Glomerular endothelial cell (primary cell): Measurements from ENCODE around the gene CLDN11. TPM values are rescaled to one million over a fixed set of nuclear protein-coding genes. Genes with fewer than 3 reads are reported as not detected.

Experiments used
- DNase-seq: peaks from one replicate; pipeline ENCODE4 v3.0.0-alpha.2; 2011; ENCODE audit warnings: low read depth, low spot score; ENCODE audit errors: extremely low read depth
- total RNA-seq: library from RNA; depleted of rRNA; stranded (reverse); fragments of >200 nt; gene quantifications from 2 replicates; pipeline ENCODE4 v1.2.3, GENCODE V29; 2015

Gene CLDN11
- total RNA-seq, 1 donor from 2014 or later = 111 TPM

DNA sequence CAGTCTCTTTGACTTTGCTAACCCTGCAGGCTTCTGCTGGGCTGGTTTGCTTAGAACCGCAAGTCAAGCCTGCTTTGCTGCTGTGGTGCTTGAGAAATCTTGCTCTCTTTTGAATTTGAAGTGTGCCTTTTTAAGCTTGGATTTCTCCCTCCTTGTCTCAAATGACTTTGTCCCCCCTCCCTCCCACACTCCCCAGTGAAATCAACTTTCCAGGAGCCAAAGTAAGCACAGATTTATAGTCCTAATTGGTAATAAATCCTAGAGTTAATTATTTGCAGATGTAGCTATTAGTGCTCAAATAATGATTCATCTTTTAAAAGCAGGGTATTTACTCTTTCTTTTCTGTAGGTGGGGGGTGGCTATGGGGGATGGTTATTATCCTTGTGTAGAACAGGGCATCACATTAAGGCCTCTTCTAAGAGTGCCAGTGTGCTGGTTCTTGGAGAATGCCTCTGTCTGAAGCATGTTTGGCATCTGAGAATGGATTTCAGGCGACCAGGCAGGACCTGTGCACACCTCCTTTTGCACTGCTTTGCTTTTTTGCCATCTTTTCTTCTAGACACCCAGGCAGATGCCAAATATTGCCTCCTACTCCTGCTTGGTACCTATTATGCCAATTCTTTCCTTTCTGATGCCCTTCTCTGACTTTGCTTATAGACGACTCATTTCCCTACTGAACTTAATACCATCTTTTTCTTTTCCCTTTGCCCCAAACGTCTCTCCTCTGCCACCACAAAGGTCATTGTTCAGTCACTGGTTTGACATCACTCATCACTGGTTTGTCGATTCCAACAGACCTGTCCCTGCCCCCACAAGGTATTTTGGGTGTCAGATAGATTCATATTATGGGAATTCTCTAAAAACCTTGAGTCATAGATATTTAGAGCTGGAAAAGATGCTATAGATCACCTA lies 50.7 kb downstream of the CLDN11 start:
- no peak for DNase-seq

DNA sequence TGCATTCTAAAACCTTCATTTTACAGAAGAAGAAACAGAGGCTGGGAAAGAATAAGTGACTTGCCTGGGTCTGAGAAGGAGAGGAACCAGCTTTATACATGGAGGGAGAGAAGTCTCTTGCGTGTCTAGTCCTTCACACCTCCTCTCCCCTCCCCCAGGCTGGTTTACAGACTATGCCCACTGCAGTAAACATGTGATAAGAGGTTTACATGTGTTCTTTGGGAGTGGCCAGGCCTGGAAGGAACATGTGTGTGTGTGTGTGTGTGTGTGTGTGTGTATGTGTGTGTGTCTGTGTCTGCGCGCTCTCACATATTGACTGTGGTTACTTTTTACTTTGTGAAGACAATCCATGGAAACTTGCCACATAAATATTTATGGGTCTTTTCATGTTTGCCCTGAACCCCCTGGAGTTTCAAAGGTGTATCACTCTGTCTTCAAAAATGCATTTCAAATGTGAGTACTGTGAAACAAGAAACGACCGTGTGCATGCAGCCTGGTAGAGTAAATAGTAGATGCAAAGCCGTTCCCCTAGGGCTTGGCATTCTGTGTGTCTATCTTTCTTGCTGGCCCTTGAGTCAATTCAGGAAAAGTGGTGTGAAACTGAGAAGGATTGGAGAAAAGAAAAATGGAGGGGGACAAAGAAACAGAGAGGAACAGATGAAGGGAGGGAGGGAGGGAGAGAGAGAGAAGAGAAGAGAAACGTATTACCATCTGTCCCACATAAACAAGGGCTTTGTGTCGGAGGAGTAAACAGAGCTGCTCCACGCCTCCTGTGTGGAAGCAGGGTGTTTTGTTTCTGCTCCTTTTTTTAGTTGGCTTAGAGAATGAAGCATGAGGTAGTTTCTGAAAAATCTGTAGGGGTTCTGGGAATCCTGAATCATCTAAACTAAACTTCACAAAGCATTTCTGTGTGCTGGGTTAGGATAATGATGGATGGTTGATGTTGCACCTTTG lies 51.7 kb downstream of the CLDN11 start:
- DNase-seq = no peak

DNA sequence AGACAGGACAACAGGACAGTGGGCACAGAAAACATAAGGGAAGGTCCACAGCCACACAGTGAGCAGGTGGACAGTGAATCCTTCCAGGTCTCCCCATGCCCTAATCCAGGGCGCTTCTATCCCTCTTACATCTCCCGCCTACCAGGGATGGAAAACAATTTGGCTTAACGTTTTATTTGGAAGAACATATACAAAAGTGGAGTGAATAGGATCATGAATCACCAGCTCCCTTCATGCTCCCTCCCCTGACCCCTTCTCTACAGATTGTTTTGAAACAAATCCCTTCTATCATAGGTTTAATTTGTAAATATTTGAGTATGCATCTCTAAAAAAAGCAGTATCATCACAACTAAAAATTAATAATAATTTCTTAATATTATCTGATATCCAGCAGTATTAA lies 52.5 kb downstream of the CLDN11 start:
- DNase-seq = no peak

DNA sequence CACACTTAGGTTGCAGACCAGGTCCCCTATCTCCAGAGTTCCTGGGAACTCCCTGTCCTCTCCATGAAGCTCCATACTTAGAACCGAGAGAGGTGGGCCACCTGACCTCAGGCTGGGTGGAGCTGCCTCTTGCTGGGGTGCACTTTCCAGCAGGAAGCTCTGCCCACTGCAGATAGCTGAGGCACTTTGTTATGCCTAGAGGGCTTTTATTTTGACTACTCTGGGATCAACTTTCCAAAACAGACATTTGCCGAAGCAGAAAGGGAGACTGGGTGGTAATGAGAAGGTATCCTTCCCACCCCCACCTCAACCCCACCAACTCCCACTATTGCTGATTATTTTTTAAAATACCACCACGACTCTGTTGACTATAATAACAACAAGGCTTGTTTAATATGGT lies 54.7 kb downstream of the CLDN11 start:
- DNase-seq = no peak

DNA sequence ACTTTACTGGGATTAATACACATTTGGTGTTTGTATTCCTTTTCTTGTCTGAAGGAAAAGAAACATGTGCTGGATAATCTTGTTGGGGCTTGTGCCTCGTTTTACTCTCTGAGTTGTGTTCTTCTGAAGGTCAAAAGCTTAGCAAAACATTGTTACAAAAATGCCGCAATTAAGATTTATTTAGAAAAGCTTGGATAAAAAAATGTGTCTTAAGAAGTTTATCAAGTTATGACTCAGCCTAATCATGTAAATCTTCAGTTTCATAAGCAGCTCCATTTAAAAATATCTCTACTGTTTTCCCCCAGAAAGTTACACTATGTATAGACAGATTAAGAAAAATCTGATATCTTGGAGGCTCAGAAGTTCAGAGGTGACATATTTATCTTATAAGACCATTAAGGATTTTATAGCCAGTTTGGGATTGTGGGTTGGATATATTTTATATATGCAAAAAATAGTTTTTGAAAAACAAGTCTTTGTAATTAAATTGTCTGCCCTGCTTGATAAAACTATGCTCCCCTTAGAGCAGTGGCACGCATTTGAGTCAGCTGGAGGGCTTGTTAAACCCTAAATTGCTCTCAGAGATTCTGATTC lies 56.5 kb downstream of the CLDN11 start:
- DNase-seq = no peak

DNA sequence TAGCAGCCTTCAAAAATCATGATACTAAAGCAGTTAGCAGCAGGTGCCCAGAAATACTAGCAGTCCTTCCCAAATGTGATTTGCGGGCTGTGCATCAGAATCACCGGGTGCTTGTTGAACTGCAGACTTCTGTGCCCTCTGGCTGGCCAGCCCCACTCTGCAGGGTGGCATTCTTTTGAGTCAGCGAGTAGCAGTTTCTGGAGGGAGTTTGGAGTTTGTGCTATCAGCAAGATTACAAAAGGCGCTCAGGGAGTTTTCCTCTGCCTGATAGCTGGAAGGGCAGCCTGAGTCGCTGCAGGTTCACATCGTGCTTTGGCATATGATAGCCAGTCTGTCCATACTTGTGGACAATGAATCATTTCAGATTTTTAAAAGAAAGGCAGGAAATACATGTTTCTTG lies 57.6 kb downstream of the CLDN11 start:
- DNase-seq = no peak

DNA sequence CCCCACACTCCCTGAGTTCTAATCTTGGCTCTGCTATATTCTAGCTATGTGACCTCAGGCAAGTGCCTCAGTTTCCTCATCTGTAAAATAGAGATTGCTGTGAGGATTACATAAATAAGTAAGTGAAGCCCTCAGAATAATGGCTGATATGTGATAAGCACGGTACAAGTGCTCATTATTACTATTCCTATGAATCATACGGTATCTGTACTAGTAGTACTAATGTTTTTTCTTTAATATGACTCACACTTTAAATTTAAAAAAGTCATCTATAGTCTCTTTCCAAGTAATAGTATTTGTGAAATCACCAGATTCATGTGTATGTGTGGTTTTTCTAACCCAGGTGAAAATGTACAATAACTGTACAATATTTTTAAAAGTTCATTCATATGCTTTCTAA lies 58.7 kb downstream of the CLDN11 start:
- DNase-seq = no peak

DNA sequence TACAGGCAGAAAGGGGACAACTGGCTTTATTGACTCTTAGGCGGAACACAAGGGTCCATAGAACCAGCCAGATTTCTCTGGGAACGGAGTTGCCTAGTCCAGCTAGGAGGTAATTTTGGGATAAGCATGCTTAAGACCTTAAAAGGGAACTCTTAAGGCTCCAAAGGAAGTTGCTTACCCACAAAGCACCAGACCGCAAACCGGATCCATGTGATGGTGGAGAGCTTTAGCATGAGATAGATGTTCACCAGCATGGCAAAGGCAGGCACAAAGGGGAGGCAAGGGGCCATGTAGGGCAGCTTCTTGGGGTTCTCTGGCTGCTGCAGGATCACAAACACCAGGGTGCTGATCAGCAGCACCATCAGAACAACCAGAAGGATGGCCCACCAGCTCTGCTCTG lies 61.4 kb downstream of the CLDN11 start:
- no peak for DNase-seq

DNA sequence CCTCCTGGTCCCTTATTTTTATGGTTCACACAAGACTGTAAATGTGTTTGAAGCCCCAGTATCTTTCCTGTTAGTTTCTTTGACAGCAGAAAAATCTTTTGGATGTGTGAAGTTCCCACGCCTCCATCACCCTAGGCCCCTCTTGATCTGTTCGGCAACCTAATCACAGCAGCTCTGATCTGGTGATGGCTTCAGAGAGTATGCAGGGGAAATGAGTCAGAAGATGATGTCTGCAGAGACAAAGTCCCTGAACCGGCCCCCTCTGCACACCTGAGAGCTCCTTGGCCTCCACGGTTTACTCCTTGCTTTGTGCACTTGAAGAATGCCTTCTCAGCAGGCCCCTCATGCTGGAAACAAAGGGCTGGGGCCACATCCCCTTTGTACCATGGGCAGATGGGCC lies 63.5 kb downstream of the CLDN11 start:
- no peak for DNase-seq

DNA sequence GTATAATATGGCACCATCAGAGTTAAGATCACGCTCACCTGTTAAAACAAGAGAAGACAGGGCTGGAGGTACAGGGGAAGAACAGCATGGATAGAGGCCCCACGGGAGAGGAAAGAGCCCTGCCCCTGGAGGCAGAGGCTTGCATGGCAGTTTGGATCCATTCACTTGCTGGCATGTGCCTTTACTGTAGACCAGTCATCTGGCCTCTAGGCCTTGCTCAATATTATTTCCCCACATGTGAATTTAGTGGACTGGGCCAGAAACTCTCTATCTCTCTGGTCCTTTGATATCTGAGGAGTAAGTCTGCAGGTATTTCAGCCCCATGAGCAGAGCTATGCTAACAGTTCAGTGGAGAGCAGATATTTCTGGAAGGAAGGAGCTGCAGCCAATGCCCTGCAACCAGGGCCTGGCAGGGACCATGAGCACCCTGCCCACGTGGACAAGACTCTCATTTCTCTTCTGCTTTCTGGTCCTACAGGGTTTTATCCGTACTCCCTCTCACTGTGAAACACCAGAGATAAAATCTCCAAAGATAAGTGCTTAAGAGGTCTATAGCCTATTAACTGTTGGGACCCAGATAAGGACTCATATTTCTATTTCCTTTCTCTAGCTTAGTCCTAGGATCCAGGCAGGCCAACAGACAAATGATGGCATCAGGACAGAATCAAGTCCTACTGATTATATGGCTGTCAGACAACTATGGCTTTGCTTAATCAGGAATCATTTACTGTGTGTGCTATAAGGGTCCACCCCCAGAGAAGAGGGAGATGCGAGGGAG lies 65.0 kb downstream of the CLDN11 start:
- no peak for DNase-seq

Other genes starting within 250 kb of the CLDN11 start
- gene PHC3, start 237.1 kb upstream of the CLDN11 start, total RNA-seq = 28.7 and 29.7 TPM in 2 replicates
- gene PRKCI, start 196.4 kb upstream of the CLDN11 start, total RNA-seq = 21.0 and 23.2 TPM in 2 replicates
- 22.3 and 59.8 TPM in 2 replicates for gene SKIL, start 61.2 kb upstream of the CLDN11 start, total RNA-seq
- gene SLC7A14, start 167.2 kb downstream of the CLDN11 start, total RNA-seq = 0.70 and 3.4 TPM in 2 replicates